Suppressor macrophage (primary cell): Measurements from ENCODE around the gene ZSCAN21.
"Not testable (repeated sequence)": the region's sequence is repeated elsewhere in the genome, so short reads cannot be mapped to it uniquely, and the experiment has no call there.

Source experiments
- DNase-seq, 4 experiments: peaks; one replicate each; pipeline ENCODE4 v3.0.0-alpha.2; 2020 to 2022
- total RNA-seq, 17 experiments: gene quantifications; one replicate each; lab custom pipeline; 2026; ENCODE audit warnings: mixed read lengths in 6 of 17, inconsistent platforms in 3 of 17; lab: John Stamatoyannopoulos, UW

Gene ZSCAN21
- total RNA-seq: 2.7 to 9.3 (median 5.7) reads per million in 17 experiments

- DNase-seq: peak; percentile 87 to 94 (median 90)
These were observed at the start of gene ZSCAN21 for GRCh38 chr7:100049441-100050291. TSS of gene ZSCAN21 (plus strand) at chr7:100049774. CDS start at chr7:100057007, 7,233 bp downstream.

GRCh38 chr7:100000239-100000638 lies 49.3 kb upstream of the ZSCAN21 start:
- DNase-seq: no peak

DNA sequence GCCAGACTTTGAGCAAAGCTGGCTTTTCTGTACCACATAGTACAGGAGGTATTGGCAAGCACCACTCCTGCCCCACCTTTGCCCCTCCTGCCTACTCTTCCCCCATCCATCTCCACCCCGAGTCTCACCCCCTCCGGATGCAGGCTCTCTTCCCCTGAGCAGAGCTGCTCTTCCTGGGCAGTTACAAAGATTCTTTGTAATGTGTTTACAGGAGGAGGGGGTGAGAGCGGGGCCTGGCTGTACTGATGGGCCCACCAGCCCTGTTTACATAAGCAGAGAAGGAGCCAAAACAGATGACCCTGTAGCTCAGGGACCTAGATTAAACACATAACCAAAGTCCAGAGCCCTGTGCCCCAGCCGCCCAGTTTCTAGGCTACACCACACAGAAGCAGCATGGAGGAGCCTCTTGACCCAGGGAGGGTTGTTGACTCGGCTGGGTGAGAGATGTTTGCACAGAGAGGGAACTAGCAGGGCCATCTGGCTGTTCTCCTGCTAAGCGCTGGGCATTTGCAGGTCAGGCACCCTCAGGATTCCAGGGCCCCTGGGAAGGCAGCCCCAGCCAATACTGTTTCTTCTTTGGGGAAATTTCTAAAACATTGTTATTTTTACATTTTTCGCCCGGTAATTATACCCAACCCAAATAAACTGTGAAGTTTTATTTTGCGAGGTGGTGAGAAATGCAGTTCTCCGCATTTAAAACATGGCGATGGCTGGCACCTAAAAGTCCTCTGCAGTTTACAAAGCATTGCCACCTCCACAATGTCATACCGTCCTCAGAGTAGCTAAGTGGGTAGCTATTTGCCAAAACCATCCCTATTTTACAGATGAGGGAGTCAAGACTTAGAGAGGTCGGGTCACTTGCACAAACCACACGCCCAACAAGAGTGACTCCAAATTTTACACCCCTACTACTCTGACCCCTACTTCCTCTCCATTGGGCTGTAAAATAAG lies 45.6 kb upstream of the ZSCAN21 start:
- DNase-seq: no peak

DNA sequence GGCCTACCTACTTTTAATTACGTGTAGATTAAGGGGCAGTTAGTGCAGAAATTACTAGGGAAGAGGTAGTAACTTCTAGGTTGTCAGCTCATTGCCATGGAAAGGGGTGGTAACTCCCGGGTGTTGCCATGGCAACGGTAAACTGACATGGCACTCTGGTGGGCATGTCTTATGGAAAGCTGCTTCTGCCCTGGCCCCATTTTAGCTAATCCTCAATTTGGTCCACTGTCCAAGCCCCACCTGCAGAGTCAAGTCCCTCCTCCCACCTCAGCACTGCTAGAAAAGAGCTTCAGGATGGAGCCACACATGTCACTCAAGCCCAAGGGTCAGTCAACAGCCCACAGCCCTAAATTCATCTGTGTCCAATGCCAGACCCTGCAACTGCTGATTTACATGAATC lies 41.7 kb upstream of the ZSCAN21 start:
- DNase-seq: no peak

- DNase-seq: no peak
These were observed 41.0 kb upstream of the ZSCAN21 start for GRCh38 chr7:100008525-100008924.

DNA sequence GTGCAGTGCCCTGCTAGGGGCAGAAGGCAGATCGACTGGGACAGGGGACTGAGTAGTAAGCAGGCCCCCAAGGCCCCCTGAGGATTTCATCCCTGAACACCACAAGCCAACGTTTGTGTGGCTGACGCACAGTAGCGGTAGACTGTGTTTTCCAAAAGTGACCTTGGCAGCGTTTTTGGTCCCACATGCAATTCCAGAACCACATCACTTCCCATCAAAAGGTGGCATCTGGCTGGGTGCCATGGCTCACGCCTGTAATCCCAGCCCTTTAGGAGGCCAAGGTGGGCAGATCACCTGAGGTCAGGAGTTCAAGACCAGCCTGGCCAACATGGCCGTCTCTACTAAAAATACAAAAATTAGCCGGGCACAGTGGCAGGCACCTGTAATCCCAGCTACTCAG lies 39.6 kb upstream of the ZSCAN21 start:
- DNase-seq: not testable (repeated sequence)

GRCh38 chr7:100010901-100011300 lies 38.7 kb upstream of the ZSCAN21 start:
- DNase-seq: no peak

DNA sequence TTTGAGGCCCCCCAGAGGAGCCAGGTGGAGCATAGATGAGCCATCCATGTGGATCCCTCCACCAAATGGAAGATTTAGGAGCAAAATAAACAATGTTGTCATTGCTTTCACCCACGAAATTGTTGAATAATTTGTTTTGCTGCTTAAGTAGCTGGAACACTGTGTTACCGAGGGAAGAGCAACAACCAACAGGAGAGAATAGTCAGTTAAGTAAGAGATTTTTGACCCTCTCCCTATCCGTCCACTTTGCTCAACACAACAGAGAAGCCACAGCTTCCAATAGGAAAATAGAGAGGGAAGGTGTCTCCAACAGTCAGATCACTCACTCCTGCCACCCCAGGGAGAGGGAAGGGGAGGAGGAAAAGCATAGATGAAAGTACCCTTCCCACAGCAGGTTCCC lies 38.1 kb upstream of the ZSCAN21 start:
- no peak for DNase-seq

DNA sequence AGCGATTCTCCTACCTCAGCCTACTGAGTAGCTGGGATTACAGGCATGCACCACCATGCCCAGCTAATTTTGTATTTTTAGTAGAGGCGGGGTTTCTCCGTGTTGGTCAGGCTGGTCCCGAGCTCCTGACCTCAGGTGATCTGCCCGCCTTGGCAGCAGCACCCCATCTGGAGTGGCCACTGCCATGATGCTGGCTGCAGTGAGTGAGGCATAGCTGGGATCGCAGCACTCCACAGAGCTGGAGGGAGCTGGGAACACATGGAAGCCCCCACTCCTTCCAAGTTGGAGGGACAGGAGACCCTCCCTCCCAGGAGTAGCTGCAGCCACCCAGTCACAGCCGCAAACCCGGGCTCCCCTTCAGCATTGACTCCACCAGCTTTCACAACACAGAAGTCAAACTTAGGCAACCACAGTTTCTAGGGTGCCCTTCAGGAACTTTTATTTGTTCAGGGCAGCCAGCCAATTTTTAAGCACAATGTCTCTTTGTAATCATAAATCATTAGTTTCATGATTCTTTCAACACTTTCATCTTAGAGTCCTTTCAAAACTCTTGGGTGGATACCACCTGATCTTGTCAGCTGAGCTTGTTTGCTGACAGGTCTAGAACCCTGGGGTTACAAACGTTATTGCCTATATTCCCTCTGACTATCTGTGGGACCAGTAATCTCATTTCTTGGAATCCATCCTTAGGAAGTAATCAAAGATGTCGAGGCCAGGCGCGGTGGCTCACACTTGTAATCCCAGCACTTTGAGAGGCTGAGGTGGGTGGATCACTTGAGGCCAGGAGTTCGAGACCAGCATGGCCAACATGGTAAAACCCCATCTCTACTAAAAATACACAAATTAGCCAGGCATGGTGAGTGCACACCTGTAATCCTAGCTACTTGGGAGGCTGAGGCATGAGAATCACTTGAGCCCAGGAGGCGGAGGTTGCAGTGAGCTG lies 36.9 kb upstream of the ZSCAN21 start:
- peak in 1 of 4 experiments; percentile 13 for DNase-seq

- no peak for DNase-seq
These were observed 36.3 kb upstream of the ZSCAN21 start for GRCh38 chr7:100013328-100013676.

- DNase-seq: peak; percentile 95 to 98 (median 96)
These were observed 34.1 kb upstream of the ZSCAN21 start, which contains the start of gene ZKSCAN1 for GRCh38 chr7:100015232-100016214. TSS of gene ZKSCAN1 (plus strand) at chr7:100015596. CDS start at chr7:100023507, 7,911 bp downstream.

- peak in 1 of 4 experiments; percentile 18 for DNase-seq
These were observed 33.2 kb upstream of the ZSCAN21 start for GRCh38 chr7:100016215-100016901.

DNA sequence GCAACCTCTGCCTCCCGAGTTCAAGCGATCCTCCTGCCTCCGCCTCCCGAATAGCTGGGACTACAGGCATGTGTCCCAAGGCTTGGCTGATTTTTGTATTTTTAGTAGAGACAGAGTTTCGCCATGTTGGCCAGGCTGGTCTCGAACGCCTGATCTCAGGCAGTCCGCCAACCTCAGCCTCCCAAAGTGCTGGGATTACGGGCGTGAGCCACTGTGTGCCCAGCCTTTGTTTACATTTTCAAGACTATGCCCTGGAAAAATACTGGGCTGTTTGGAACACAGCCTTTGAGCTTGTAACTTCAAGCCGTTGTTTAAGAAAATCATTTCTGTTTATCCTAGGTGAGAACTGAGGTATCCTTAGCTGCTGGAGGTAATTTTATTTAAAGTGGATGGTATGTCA lies 32.3 kb upstream of the ZSCAN21 start:
- DNase-seq: no peak

GRCh38 chr7:100017875-100018274 lies 31.7 kb upstream of the ZSCAN21 start:
- DNase-seq: no peak

GRCh38 chr7:100019908-100020307 lies 29.7 kb upstream of the ZSCAN21 start:
- no peak for DNase-seq

DNA sequence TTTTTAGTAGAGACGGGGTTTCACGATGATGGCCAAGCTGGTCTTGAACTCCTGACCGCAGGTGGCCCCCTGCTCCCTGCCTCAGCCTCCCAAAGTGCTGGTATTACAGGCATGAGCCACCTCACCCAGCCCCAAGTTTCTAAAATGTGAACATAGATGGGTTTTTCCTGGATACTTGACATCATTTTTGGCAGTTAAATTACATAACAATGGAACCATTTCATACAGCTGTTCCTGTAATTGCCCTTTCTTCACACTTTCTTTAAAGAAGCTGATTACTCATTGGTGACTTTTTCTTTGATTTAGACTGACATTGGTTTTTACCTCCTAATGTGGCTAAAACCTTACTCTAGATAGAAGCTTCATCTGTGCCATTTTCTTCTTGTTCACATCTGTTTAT lies 28.3 kb upstream of the ZSCAN21 start:
- no peak for DNase-seq

DNA sequence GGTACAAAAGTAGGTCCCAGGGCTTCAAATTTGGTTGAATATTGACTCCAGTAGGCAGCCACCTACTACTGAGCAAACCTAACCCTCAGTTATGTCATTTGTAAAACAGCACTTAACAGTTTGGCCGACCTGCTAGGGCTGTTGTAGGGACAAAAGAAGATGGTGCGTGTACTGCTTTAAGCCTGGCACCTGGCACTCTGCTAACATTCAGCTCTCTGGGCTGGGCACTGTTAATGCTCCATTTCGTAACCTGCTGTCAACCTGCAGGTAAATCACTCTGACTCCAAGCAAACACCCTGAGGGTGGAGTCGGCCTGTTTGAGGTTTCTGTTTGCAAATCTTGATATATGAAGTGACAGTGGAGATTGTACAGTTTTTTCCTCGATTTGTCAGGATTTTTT lies 27.0 kb upstream of the ZSCAN21 start:
- no peak for DNase-seq

DNA sequence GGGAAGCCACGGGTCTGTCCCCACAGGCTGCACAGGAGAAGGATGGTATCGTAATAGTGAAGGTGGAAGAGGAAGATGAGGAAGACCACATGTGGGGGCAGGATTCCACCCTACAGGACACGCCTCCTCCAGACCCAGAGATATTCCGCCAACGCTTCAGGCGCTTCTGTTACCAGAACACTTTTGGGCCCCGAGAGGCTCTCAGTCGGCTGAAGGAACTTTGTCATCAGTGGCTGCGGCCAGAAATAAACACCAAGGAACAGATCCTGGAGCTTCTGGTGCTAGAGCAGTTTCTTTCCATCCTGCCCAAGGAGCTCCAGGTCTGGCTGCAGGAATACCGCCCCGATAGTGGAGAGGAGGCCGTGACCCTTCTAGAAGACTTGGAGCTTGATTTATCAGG lies 26.0 kb upstream of the ZSCAN21 start:
- DNase-seq: no peak

- DNase-seq: no peak
These were observed 25.5 kb upstream of the ZSCAN21 start for GRCh38 chr7:100024020-100024619.

DNA sequence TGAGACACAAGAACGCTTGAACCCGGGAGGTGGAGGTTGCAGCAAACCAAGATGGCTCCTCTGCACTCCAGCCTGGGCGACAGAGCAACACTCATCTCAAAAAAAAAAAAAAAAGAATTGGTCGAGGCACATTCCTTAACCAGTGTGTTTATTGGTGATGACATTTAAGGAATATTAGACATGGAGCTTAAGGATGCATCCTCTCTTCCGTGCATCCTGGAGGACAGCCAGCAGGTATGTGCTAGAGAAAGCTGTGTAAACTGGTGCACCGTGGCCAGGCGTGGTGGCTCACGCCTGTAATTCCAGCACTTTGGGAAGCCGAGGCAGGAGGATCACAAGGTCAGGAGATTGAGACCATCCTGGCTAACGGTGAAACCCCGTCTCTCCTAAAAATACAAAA lies 22.4 kb upstream of the ZSCAN21 start:
- no peak for DNase-seq
